IMR-90 (cell line): Measurements from ENCODE around the gene ZNF555. TPM values are rescaled to one million over a fixed set of nuclear protein-coding genes. Genes with fewer than 3 reads are reported as not detected.

Source experiments
- ATAC-seq: fragments of 200-7000 bp; cut with Tn5 transposase; 2 replicates; pipeline ENCODE4 v1.9.1; 2020; ENCODE audit warnings: low read depth, mild to moderate bottlenecking, moderate library complexity
- BruUV-seq: library from RNA; stranded (reverse); fragments of 400-500 nt; replicated peaks from 2 replicates; lab custom pipeline; 2021; lab: Mats Ljungman, UMichigan
- CTCF ChIA-PET: fragments of 300-600 bp; formaldehyde crosslinking; extraction: SDS; loops from one replicate; lab custom pipeline; 2021; ENCODE audit warnings: antibody characterized with exemption; lab: Yijun Ruan, JAX
- POLR2A ChIA-PET: fragments of 300-600 bp; sonication (Branson Sonifier 250); formaldehyde crosslinking; loops from one replicate; lab custom pipeline; 2022; ENCODE audit warnings: antibody characterized with exemption; ENCODE audit not compliant: unreplicated experiment; lab: Charles Lee
- DNase-seq: peaks from one replicate; pipeline ENCODE4 v3.0.0; 2013
- H2AFZ ChIP-seq: replicated peaks from 2 replicates; pipeline ENCODE3; 2013; ENCODE audit warnings: low read length, mild to moderate bottlenecking; ENCODE audit not compliant: poor library complexity
- H2AK5ac ChIP-seq: 2 replicates; pipeline ENCODE4 v1.6.1; 2013; ENCODE audit warnings: low read depth, low read length, inconsistent platforms
- H2AK9ac ChIP-seq: replicated peaks from 2 replicates; pipeline ENCODE3; 2013; ENCODE audit warnings: mild to moderate bottlenecking, low read depth, low read length, moderate library complexity; ENCODE audit not compliant: poor library complexity
- H2BK120ac ChIP-seq: 2 replicates; pipeline ENCODE4 v1.6.1; 2013; ENCODE audit warnings: low read depth, low read length, inconsistent platforms
- H2BK15ac ChIP-seq: 3 replicates; pipeline ENCODE4 v1.6.1; 2013; ENCODE audit warnings: low read depth, low read length, inconsistent platforms
- H2BK20ac ChIP-seq: 2 replicates; pipeline ENCODE4 v1.6.1; 2013; ENCODE audit warnings: low read depth, mild to moderate bottlenecking, inconsistent platforms, low read length, moderate library complexity
- H2BK5ac ChIP-seq: 2 replicates; pipeline ENCODE4 v1.6.1; 2013; ENCODE audit warnings: mild to moderate bottlenecking, low read depth, low read length, inconsistent platforms; ENCODE audit not compliant: poor library complexity, severe bottlenecking
- H3K14ac ChIP-seq: replicated peaks from 2 replicates; pipeline ENCODE4 v1.6.1; 2013; ENCODE audit warnings: low read depth, low read length, inconsistent platforms
- H3K18ac ChIP-seq: 2 replicates; pipeline ENCODE4 v1.6.1; 2013; ENCODE audit warnings: low read depth, low read length, control low read depth
- H3K23ac ChIP-seq: 2 replicates; pipeline ENCODE4 v1.6.1; 2013; ENCODE audit warnings: low read depth, low read length, inconsistent platforms
- H3K27ac ChIP-seq: 2 replicates; pipeline ENCODE4 v1.5.1; 2013; ENCODE audit warnings: mild to moderate bottlenecking, control low read depth, low read length; ENCODE audit not compliant: insufficient read depth
- H3K27me3 ChIP-seq: 2 replicates; pipeline ENCODE4 v1.6.1; 2013; ENCODE audit warnings: low read length; ENCODE audit not compliant: control insufficient read depth, insufficient read depth
- H3K36me3 ChIP-seq: 2 replicates; pipeline ENCODE4 v1.6.1; 2013; ENCODE audit warnings: low read length, mixed read lengths; ENCODE audit not compliant: control insufficient read depth, insufficient read depth
- H3K4ac ChIP-seq: 2 replicates; pipeline ENCODE4 v1.6.1; 2013; ENCODE audit warnings: low read depth, low read length, inconsistent platforms
- H3K4me1 ChIP-seq: 2 replicates; pipeline ENCODE4 v1.6.1; 2013; ENCODE audit warnings: low read length, mixed read lengths; ENCODE audit not compliant: control insufficient read depth, insufficient read depth
- H3K4me2 ChIP-seq: 2 replicates; pipeline ENCODE4 v1.6.1; 2013; ENCODE audit warnings: low read depth, mild to moderate bottlenecking, control low read depth, low read length, moderate library complexity
- H3K4me3 ChIP-seq: 2 replicates; pipeline ENCODE4 v1.5.1; 2013; ENCODE audit warnings: low read depth, mild to moderate bottlenecking, control low read depth, low read length, moderate library complexity; ENCODE audit not compliant: insufficient read depth
- H3K56ac ChIP-seq: 2 replicates; pipeline ENCODE4 v1.6.1; 2013; ENCODE audit warnings: low read length, inconsistent platforms; ENCODE audit not compliant: insufficient read depth; ENCODE audit errors: extremely low read depth
- H3K79me1 ChIP-seq, 2 experiments: 2 replicates each; pipeline ENCODE4 v1.6.1; 2013; ENCODE audit warnings: low read length in 2 of 2, inconsistent platforms in 1 of 2, low read depth in 1 of 2
- H3K9ac ChIP-seq: 2 replicates; pipeline ENCODE4 v1.6.1; 2013; ENCODE audit warnings: low read depth, low read length, control low read depth
- H3K9me1 ChIP-seq: 2 replicates; pipeline ENCODE4 v1.6.1; 2013; ENCODE audit warnings: low read length, inconsistent platforms; ENCODE audit not compliant: insufficient read depth
- H3K9me3 ChIP-seq: 2 replicates; pipeline ENCODE4 v1.6.1; 2013; ENCODE audit warnings: low read length; ENCODE audit not compliant: control insufficient read depth, insufficient read depth
- H4K20me1 ChIP-seq: 2 replicates; pipeline ENCODE4 v1.6.1; 2013; ENCODE audit warnings: low read length, inconsistent platforms; ENCODE audit not compliant: insufficient read depth
- H4K5ac ChIP-seq: 2 replicates; pipeline ENCODE4 v1.6.1; 2013; ENCODE audit warnings: mild to moderate bottlenecking, low read depth, low read length, control low read depth
- H4K8ac ChIP-seq, 2 experiments: 2 replicates each; pipeline ENCODE4 v1.6.1; 2013; ENCODE audit warnings: low read depth in 2 of 2, low read length in 2 of 2, control low read depth in 1 of 2, inconsistent platforms in 1 of 2
- H4K91ac ChIP-seq: 2 replicates; pipeline ENCODE4 v1.6.1; 2013; ENCODE audit warnings: low read depth, low read length, inconsistent platforms; ENCODE audit not compliant: insufficient read depth
- BHLHE40 ChIP-seq: fragments of 150-350 bp; IDR thresholded peaks from 2 replicates; pipeline ENCODE4 v1.6.1; 2016; ENCODE audit warnings: mild to moderate bottlenecking, low read depth, low read length
- CEBPB ChIP-seq: IDR thresholded peaks from 2 replicates; pipeline ENCODE4 v1.6.1; 2012; ENCODE audit warnings: low read depth, low read length, improper control_type of control experiment
- CHD1 ChIP-seq: IDR thresholded peaks from 2 replicates; pipeline ENCODE4 v1.6.1; 2012; ENCODE audit warnings: low read depth, low read length, improper control_type of control experiment
- CTCF ChIP-seq: conservative IDR thresholded peaks from 2 replicates; pipeline ENCODE4 v1.5.1; 2012; ENCODE audit warnings: mild to moderate bottlenecking, low read depth, low read length, improper control_type of control experiment
- ELK1 ChIP-seq: fragments of 150-350 bp; IDR thresholded peaks from 2 replicates; pipeline ENCODE4 v1.6.1; 2016; ENCODE audit warnings: low read depth, mild to moderate bottlenecking, low read length, moderate library complexity, borderline replicate concordance
- FOS ChIP-seq: fragments of 150-350 bp; IDR thresholded peaks from 2 replicates; pipeline ENCODE4 v1.6.1; 2016; ENCODE audit warnings: low read depth, low read length
- MAFK ChIP-seq: IDR thresholded peaks from 2 replicates; pipeline ENCODE4 v1.6.1; 2012; ENCODE audit warnings: low read depth, low read length, improper control_type of control experiment
- MAZ ChIP-seq: IDR thresholded peaks from 2 replicates; pipeline ENCODE4 v1.6.1; 2012; ENCODE audit warnings: low read depth, mild to moderate bottlenecking, low read length, improper control_type of control experiment, moderate library complexity, borderline replicate concordance
- MXI1 ChIP-seq: IDR thresholded peaks from 2 replicates; pipeline ENCODE4 v1.6.1; 2012; ENCODE audit warnings: low read depth, mild to moderate bottlenecking, low read length, moderate library complexity, borderline replicate concordance
- POLR2A ChIP-seq: IDR thresholded peaks from 2 replicates; pipeline ENCODE4 v1.6.1; 2012; ENCODE audit warnings: mild to moderate bottlenecking, low read depth, low read length
- RAD21 ChIP-seq: IDR thresholded peaks from 2 replicates; pipeline ENCODE4 v1.6.1; 2012; ENCODE audit warnings: low read length, improper control_type of control experiment
- RCOR1 ChIP-seq: IDR thresholded peaks from 2 replicates; pipeline ENCODE4 v1.6.1; 2012; ENCODE audit warnings: mild to moderate bottlenecking, low read length, improper control_type of control experiment; ENCODE audit not compliant: insufficient replicate concordance
- RFX5 ChIP-seq: IDR thresholded peaks from 2 replicates; pipeline ENCODE4 v1.8.0; 2012; ENCODE audit warnings: low read depth, mild to moderate bottlenecking, low read length, moderate library complexity
- SMC3 ChIP-seq: fragments of 150-350 bp; IDR thresholded peaks from 2 replicates; pipeline ENCODE4 v1.6.1; 2016; ENCODE audit warnings: low read depth, mild to moderate bottlenecking, antibody characterized with exemption, low read length, moderate library complexity
- USF2 ChIP-seq: fragments of 150-350 bp; IDR thresholded peaks from 2 replicates; pipeline ENCODE4 v1.6.1; 2017; ENCODE audit warnings: mild to moderate bottlenecking, antibody characterized with exemption, low read length, low read depth
- WGBS, 2 experiments: methylation state at CpG; one replicate each; pipeline versions ENCODE4 v1.1.5 to v1.1.7; 2013; ENCODE audit warnings: missing lambda C conversion rate in 2 of 2; ENCODE audit not compliant: insufficient read length in 1 of 2; ENCODE audit errors: extremely low coverage in 2 of 2; 5-methylcytosine and 5-hydroxymethylcytosine counted together
- dilution Hi-C: fragments of 300-500 bp; cut with HindIII; formaldehyde crosslinking; loops from one replicate; pipeline ENCODE4 v1.14.3; 2018; ENCODE audit warnings: low sequenced_read_pairs; ENCODE audit not compliant: unreplicated experiment
- in situ Hi-C: fragments of 300-500 bp; cut with MboI; formaldehyde crosslinking; loops from 3 replicates; pipeline ENCODE4 v1.14.3; 2019; ENCODE audit warnings: low sequenced_read_pairs, inconsistent platforms, mixed read lengths
- intact Hi-C: fragments of 100-400 bp; cut with micrococcal nuclease; formaldehyde crosslinking; loops from 2 replicates; pipeline ENCODE4 v1.10.0; 2022
- polyA plus RNA-seq, 3 experiments: library from polyadenylated mRNA; depleted of rRNA; stranded (reverse); fragments of >200 nt; gene quantifications; 2 replicates each; pipeline ENCODE4 v1.2.3, GENCODE V29; 2012; ENCODE audit warnings: low replicate concordance in 1 of 3
- total RNA-seq: library from RNA; depleted of rRNA; stranded (reverse); fragments of >200 nt; gene quantifications from 2 replicates; pipeline ENCODE4 v1.2.3, GENCODE V29; 2012

ZNF555 gene
- total and polyA plus RNA-seq, 2 of the 4 experiments (the other 2 are of a cell fraction): 2.8 to 9.7 TPM

- no peaks in the 10 kb centered on the region for H3K9me3 ChIP-seq
- TF ChIP-seq MXI1 (no peak), BHLHE40 (no peak), CTCF (no peak), RCOR1 (no peak), POLR2A (no peak), ELK1 (no peak), FOS (no peak), MAZ (no peak), USF2 (no peak), CEBPB (no peak), MAFK (no peak), RFX5 (no peak), RAD21 (no peak), CHD1 (no peak), SMC3 (no peak)
- H4K5ac ChIP-seq: no peak overlapping the region
- H3K36me3 ChIP-seq: peaks cover 46% of the 10 kb centered on the region
- H3K4me1 ChIP-seq: no peaks in the 10 kb centered on the region
- no peak overlapping the region for H2BK15ac ChIP-seq
- H2BK5ac ChIP-seq: no peak overlapping the region
- no peak overlapping the region for H2AK5ac ChIP-seq
- H2AK9ac ChIP-seq: no peak overlapping the region
- no peak for ATAC-seq
- no peak overlapping the region for H3K4me2 ChIP-seq
- no peak overlapping the region for H3K27ac ChIP-seq
- no peak overlapping the region for H3K23ac ChIP-seq
- H2BK20ac ChIP-seq: no peak overlapping the region
- no peak overlapping the region for H3K18ac ChIP-seq
- no peak for DNase-seq
- dilution Hi-C loops (no loop called here), intact Hi-C loops (no loop called here), in situ Hi-C loops (no loop called here)
- peaks cover 6% of the 10 kb centered on the region; the same call in 1 of the 2 replicates for H4K20me1 ChIP-seq
- no peak overlapping the region for H4K8ac ChIP-seq
- H2AFZ ChIP-seq: no peak overlapping the region
- H2BK120ac ChIP-seq: no peak overlapping the region
- H3K56ac ChIP-seq: no peak overlapping the region
- H3K79me1 ChIP-seq: peaks cover 0 to 14% of the 10 kb centered on the region in 2 experiments; a peak in 2 of 4 replicates
- H3K4ac ChIP-seq: no peak overlapping the region
- 96% methylated on average over 20 of the region's 29 CpGs; no CpG with 5 or more reads in 1 of the 2 experiments for WGBS, 2 experiments
- no peak overlapping the region for H3K9ac ChIP-seq
- H4K91ac ChIP-seq: no peak overlapping the region
- no TSS peak for BruUV-seq
- H3K4me3 ChIP-seq: no peak overlapping the region
- POLR2A ChIA-PET: no interaction called here
- H3K9me1 ChIP-seq: no peaks in the 10 kb centered on the region
- no peak overlapping the region for H3K14ac ChIP-seq
- H3K27me3 ChIP-seq: no peaks in the 10 kb centered on the region
- CTCF ChIA-PET: no interaction called here
These were observed 37.7 kb upstream of the ZNF555 start for GRCh38 chr19:2803486-2804155.
